Ascending aorta (tissue), 2 donors: ENCODE data around the gene CDCA5. TPM values are rescaled to one million over a fixed set of nuclear protein-coding genes. Genes with fewer than 3 reads are reported as not detected.

ENCODE experiments used
- DNase-seq, 2 donors: peaks; one replicate each; pipeline ENCODE4 v3.0.0-alpha.2; 2019; ENCODE audit warnings: low spot score in 2 of 2
- H3K27ac ChIP-seq, 2 donors: fragments of 200-600 bp; sonication (generic); one replicate each; pipeline ENCODE4 v1.5.1; 2016 to 2017; ENCODE audit warnings: mild to moderate bottlenecking in 1 of 2
- H3K27me3 ChIP-seq: fragments of 200-600 bp; sonication (generic); one replicate; pipeline ENCODE4 v1.5.1; 2017
- H3K36me3 ChIP-seq, 2 donors: fragments of 200-600 bp; sonication (generic); one replicate each; pipeline ENCODE4 v1.5.1; 2016
- H3K4me1 ChIP-seq, 2 donors: fragments of 200-600 bp; sonication (generic); one replicate each; pipeline ENCODE4 v1.5.1; 2016 to 2017; ENCODE audit warnings: mild to moderate bottlenecking in 1 of 2
- H3K4me3 ChIP-seq, 2 donors: fragments of 200-600 bp; sonication (generic); one replicate each; pipeline ENCODE4 v1.5.1; 2016 to 2017; ENCODE audit warnings: mild to moderate bottlenecking in 1 of 2
- H3K9me3 ChIP-seq, 2 donors: fragments of 200-600 bp; sonication (generic); one replicate each; pipeline ENCODE4 v1.5.1; 2016
- intact Hi-C: fragments of 100-400 bp; cut with DNase I; formaldehyde crosslinking; loops from one replicate; pipeline ENCODE4 v1.15.1; 2023
- total RNA-seq: library from RNA; depleted of rRNA; stranded (reverse); fragments of >200 nt; gene quantifications from one replicate; pipeline ENCODE4 v1.1.0, GENCODE V29; 2016
- TF ChIP-seq, protein P1 (sequence below), 3 experiments: fragments of 200-600 bp in 2 of 3; fragments of 450-650 bp in 1 of 3; sonication (generic) in 2 of 3; IDR thresholded peaks; one replicate each; pipeline ENCODE4 v1.5.1; 2016 to 2019; ENCODE audit warnings: antibody characterized with exemption in 3 of 3, mild to moderate bottlenecking in 1 of 3, moderate library complexity in 1 of 3

The CDCA5 gene
- total RNA-seq, 1 donor from 2014 or later: not detected

DNA sequence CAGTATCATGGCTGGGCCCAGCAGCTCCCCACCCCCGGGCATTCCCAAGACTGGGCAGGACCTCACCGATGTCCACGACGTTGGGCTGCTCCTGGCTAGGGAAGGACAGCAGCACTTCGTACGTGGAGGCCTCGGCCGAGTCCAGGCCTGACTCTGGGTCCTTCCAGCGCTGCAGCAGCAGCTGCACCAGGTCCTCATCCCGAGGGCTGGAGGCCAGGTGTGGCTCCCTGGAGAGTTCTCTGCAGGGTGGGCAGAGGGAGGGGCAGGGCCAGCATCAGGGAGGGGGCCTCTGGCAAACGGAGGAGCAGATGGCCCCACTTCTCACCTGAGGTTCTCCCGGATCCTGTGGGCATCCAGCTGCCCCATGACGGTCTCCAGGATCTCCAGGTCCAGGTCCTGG, 25.8 kb downstream of the CDCA5 start:
- TF ChIP-seq, protein P1, sequence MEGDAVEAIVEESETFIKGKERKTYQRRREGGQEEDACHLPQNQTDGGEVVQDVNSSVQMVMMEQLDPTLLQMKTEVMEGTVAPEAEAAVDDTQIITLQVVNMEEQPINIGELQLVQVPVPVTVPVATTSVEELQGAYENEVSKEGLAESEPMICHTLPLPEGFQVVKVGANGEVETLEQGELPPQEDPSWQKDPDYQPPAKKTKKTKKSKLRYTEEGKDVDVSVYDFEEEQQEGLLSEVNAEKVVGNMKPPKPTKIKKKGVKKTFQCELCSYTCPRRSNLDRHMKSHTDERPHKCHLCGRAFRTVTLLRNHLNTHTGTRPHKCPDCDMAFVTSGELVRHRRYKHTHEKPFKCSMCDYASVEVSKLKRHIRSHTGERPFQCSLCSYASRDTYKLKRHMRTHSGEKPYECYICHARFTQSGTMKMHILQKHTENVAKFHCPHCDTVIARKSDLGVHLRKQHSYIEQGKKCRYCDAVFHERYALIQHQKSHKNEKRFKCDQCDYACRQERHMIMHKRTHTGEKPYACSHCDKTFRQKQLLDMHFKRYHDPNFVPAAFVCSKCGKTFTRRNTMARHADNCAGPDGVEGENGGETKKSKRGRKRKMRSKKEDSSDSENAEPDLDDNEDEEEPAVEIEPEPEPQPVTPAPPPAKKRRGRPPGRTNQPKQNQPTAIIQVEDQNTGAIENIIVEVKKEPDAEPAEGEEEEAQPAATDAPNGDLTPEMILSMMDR (IDR thresholded peaks at IDR 0.05): no peak
- Histone ChIP-seq H3K4me3 (no peak overlapping the region), H3K9me3 (no peaks in the 10 kb centered on the region), H3K27ac (no peak overlapping the region), H3K27me3 (no peaks in the 10 kb centered on the region), H3K36me3 (no peaks in the 10 kb centered on the region), H3K4me1 (no peaks in the 10 kb centered on the region)
- intact Hi-C loops: no loop called here
- DNase-seq: no peak

DNA sequence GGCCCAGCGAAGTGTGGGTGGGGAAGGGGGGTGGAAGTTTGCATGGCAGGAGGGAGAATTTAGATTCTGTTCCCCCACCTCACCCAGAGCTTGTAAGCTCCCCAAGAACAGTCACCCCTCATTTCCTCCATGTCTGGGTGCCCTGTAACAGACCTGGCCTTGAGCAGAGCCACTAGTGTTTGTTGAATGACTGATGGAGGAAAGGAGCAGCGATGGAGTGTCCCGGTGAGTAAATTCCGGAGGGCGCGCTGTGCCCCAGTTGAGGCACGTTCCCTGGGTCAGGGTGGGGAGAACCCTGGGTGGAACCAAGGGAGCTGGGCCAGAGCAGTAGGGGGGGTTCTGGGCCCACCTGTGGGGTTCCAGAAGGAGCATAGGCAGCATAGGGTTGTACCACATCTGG, 26.3 kb downstream of the CDCA5 start:
- H3K4me1 ChIP-seq: no peaks in the 10 kb centered on the region
- TF ChIP-seq, protein P1 (IDR thresholded peaks at IDR 0.05): no peak
- H3K27me3 ChIP-seq: no peaks in the 10 kb centered on the region
- no peak overlapping the region for H3K4me3 ChIP-seq
- no peak overlapping the region for H3K27ac ChIP-seq
- no peak for DNase-seq
- no peaks in the 10 kb centered on the region for H3K9me3 ChIP-seq
- intact Hi-C loops: no loop called here
- no peaks in the 10 kb centered on the region for H3K36me3 ChIP-seq

DNA sequence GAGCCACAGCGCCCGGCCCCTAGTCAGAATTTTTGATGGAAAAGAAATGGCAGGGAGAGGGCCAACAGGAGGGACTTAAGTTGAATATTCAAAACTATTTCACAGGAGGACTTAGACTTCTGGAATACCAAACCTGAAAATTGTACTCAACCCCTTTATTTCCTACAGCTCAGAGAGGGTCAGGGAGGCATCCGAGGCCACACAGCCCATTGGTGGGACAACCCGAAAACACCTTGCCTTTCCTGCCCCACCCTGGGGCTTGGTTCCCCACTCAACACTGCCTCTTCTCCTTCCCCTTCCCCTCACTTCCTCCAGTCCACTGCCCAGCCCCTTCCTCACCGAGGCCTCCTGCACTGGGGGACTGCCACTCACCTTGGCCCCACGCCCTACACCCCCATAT, 26.8 kb downstream of the CDCA5 start:
- Histone ChIP-seq H3K4me1 (no peaks in the 10 kb centered on the region), H3K9me3 (no peaks in the 10 kb centered on the region), H3K27me3 (no peaks in the 10 kb centered on the region), H3K27ac (no peak overlapping the region), H3K4me3 (no peak overlapping the region), H3K36me3 (no peaks in the 10 kb centered on the region)
- TF ChIP-seq, protein P1 (IDR thresholded peaks at IDR 0.05): no peak
- intact Hi-C loops: no loop called here
- DNase-seq: no peak

DNA sequence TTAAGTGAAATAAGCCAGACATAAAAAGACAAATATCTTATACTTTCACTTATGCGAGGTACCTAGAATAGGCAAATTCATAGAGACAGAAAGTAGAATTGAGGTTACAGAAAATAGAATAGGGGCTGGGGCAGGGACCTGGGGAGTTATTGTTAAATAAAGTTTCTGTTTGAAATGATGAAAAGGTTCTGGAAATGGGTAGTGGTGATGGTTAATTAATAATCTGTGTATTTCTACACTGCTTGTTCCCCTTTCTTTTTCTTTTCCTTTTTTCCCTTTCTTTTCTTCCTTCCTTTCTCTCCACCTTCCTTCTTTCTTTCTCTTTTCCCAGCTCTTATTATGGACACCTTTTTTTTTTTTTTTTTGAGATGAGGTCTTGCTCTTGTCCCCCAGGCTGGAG, 28.3 kb downstream of the CDCA5 start:
- H3K4me1 ChIP-seq: no peaks in the 10 kb centered on the region
- intact Hi-C loops: no loop called here

DNA sequence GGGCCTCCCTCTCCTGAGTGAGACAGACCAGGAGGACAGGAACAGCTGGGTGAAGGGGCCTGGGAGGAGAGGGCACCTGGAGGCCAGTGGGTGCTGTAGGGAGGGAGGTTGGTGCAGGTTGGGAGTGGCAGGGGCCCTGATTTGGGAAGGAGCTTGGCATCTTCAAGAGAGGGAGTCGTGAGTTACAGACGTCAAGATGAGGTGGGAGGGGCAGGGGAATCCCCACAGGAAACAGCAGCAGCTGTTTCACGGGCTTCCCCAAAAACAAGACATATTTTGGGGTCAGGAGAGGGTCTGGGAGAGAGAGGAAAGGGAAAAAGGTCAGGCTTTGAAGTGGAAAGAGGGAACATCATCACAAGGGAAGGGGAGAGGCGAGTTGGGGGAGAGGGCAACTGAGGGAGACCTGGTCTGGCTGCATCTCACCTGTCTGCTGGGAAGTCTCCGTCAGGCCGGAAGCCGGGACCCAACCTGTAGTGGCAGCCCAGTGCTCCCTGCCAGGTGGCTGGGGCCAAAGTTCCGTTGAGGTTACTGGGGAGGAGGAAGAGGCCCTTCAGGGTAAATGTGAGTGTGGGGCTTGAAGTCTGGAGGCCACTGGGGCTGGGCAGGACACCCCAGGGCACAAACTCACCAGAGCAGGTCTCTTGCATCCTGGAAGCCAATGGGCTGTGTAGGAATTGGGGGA, 29.9 kb downstream of the CDCA5 start:
- H3K36me3 ChIP-seq: no peaks in the 10 kb centered on the region
- H3K4me1 ChIP-seq: no peaks in the 10 kb centered on the region
- TF ChIP-seq, protein P1 (IDR thresholded peaks at IDR 0.05): no peak
- H3K27me3 ChIP-seq: no peaks in the 10 kb centered on the region
- H3K4me3 ChIP-seq: no peak overlapping the region
- intact Hi-C loops: no loop called here
- no peaks in the 10 kb centered on the region for H3K9me3 ChIP-seq
- no peak overlapping the region for H3K27ac ChIP-seq
- DNase-seq: no peak

More for the DNA sequence above, 28.3 kb downstream of the CDCA5 start:
- H3K27me3 ChIP-seq: no peaks in the 10 kb centered on the region
- H3K9me3 ChIP-seq: no peaks in the 10 kb centered on the region
- no peak for DNase-seq
- no peaks in the 10 kb centered on the region for H3K36me3 ChIP-seq
- H3K27ac ChIP-seq: no peak overlapping the region
- TF ChIP-seq, protein P1 (IDR thresholded peaks at IDR 0.05): no peak
- H3K4me3 ChIP-seq: no peak overlapping the region
